Activated gamma-delta T cell treated with Interleukin-2 at 50 U/mL for 16 hours (primary cell): Measurements from ENCODE around the gene OPN1SW.

Experiments
- DNase-seq: peaks from one replicate; pipeline ENCODE4 v3.0.0-alpha.2; 2020

The OPN1SW gene

GRCh38 chr7:128731184-128731583, 44.4 kb downstream of the OPN1SW start:
- DNase-seq, result no peak

DNA sequence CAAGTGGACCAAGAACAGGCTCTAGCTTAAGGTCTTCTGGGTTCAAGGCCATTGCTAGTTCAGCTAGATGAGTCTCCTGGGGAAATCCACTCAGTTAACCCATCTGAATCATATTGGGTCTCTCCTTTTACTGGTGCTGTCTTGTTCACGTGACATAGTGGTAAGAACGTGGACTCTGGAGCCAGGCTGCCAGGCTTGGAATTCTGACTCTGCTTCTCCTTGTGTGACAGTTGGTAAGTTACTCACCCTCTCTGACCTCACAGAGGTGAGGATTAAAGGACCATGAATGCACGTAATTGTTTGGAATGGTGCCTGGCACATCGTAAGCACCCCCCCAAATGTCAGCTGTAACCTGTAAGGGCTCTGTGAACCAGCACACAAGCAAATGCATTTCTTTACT, 46.1 kb downstream of the OPN1SW start:
- no peak for DNase-seq

GRCh38 chr7:128728598-128728997, 47.0 kb downstream of the OPN1SW start:
- DNase-seq, result no peak

DNA sequence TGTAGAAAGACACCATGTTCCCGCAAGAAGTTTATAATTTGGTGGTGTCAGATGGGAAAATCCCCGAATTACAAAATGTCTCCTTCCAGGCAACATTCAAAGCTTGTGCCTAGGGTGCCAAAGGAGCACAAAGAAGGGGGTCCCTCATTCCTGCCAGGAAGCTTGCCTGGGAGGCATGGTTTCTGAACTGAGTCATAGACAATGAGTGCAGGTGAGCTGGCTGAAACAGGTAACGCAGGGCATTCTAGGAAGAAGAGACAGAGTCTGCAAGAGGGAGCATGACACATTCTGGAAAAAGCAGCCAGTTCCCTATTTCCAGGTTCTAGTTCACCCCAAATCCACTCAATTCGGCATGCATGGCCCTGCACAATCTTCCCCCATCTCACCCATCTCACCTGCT, 48.4 kb downstream of the OPN1SW start:
- no peak for DNase-seq

GRCh38 chr7:128726737-128727072, 48.9 kb downstream of the OPN1SW start:
- DNase-seq, result no peak

GRCh38 chr7:128726059-128726736, 49.4 kb downstream of the OPN1SW start:
- DNase-seq, result no peak

DNA sequence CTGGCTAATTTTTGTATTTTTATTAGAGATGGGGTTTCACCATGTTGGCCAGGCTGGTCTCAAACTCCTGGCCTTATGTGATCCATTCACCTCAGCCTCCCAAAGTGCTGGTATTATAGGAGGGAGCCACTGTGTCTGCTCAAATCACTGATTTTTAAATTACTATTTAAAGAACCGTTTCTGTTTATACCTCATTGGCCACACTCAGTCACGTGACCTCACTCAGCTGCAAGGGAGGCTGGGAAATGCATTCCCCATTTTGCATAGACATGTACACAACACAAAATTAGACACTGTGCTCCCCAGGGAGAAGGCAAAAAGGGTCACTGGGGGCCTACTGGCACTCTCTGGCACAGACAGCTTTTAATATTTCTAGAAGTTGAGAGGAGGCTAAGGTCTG, 50.1 kb downstream of the OPN1SW start:
- DNase-seq, result no peak

- DNase-seq, result no peak
These were observed 50.9 kb downstream of the OPN1SW start for GRCh38 chr7:128724743-128725142.
